HG03342 (cell line): ENCODE measurements around the gene CCDC71.
A peak's percentile ranks its signal among the peaks of the same experiment; 100 is the strongest.

ENCODE experiments used
- ATAC-seq: cut with Tn5 transposase; IDR thresholded peaks from one replicate; pipeline ENCODE4 v1.9.1; 2021; ENCODE audit warnings: mild to moderate bottlenecking, moderate library complexity; ENCODE audit not compliant: unreplicated experiment

Gene CCDC71

GRCh38 chr3:49132437-49133225 is 33.5 kb downstream of the CCDC71 start, which contains the start of gene LAMB2:
Gene LAMB2 (minus strand): TSS chr3:49133050. CDS start chr3:49132867, 183 bp downstream.
- no peak for ATAC-seq

GRCh38 chr3:49132073-49132436 is 34.1 kb downstream of the CCDC71 start:
- no peak for ATAC-seq

GRCh38 chr3:49131576-49131975 is 34.6 kb downstream of the CCDC71 start:
- no peak for ATAC-seq

- no peak for ATAC-seq
Observed at GRCh38 chr3:49131040-49131439, 35.1 kb downstream of the CCDC71 start.

GRCh38 chr3:49124991-49125670 is 41.0 kb downstream of the CCDC71 start:
- no peak for ATAC-seq

GRCh38 chr3:49124203-49124602 is 41.9 kb downstream of the CCDC71 start:
- ATAC-seq: no peak

GRCh38 chr3:49123687-49124086 is 42.4 kb downstream of the CCDC71 start:
- no peak for ATAC-seq

- no peak for ATAC-seq
Observed at GRCh38 chr3:49122886-49123545, 43.1 kb downstream of the CCDC71 start.

GRCh38 chr3:49122451-49122850 is 43.7 kb downstream of the CCDC71 start:
- ATAC-seq: no peak

- ATAC-seq: no peak
Observed at GRCh38 chr3:49122022-49122421, 44.1 kb downstream of the CCDC71 start.

- no peak for ATAC-seq
Observed at GRCh38 chr3:49121132-49121736, 44.9 kb downstream of the CCDC71 start.

GRCh38 chr3:49120438-49121131 is 45.5 kb downstream of the CCDC71 start, which contains the start of gene USP19:
Gene USP19 (minus strand): TSS chr3:49120823. CDS start chr3:49119145, 1,678 bp downstream.
- ATAC-seq: peak; percentile 92

GRCh38 chr3:49120096-49120437 is 46.1 kb downstream of the CCDC71 start:
- peak; percentile 8 for ATAC-seq

- no peak for ATAC-seq
Observed at GRCh38 chr3:49119439-49119838, 46.7 kb downstream of the CCDC71 start.

- no peak for ATAC-seq
Observed at GRCh38 chr3:49119036-49119435, 47.1 kb downstream of the CCDC71 start.
